Activated T-cell treated with anti-CD3 and anti-CD28 coated beads, Interleukin-2, amount 50 U/mL, for 72 hours (primary cell): ENCODE measurements around the gene MLPH. TPM values are rescaled to one million over a fixed set of nuclear protein-coding genes. Genes with fewer than 3 reads are reported as not detected.

ENCODE experiments used
- ATAC-seq, 2 donors: fragments of 150-1000 bp; cut with Tn5 transposase; replicated peaks in 1 of 2; 2 replicates each; pipeline ENCODE4 v1.10.0; 2021; ENCODE audit warnings: moderate library complexity in 2 of 2, mild to moderate bottlenecking in 1 of 2
- DNase-seq, 2 donors: peaks; one replicate each; pipeline ENCODE4 v3.0.0; 2021 to 2022; ENCODE audit warnings: mixed read lengths in 1 of 2
- H3K27ac Mint-ChIP-seq: one replicate; pipeline ENCODE4 v1.8.0; 2022; ENCODE audit warnings: mild to moderate bottlenecking, moderate library complexity, mixed read lengths
- H3K27me3 Mint-ChIP-seq: one replicate; pipeline ENCODE4 v1.8.0; 2022; ENCODE audit warnings: low read depth, mixed read lengths
- H3K36me3 Mint-ChIP-seq, 2 donors: one replicate each; pipeline ENCODE4 v1.8.0; 2022; ENCODE audit warnings: mixed read lengths in 2 of 2, mild to moderate bottlenecking in 1 of 2; ENCODE audit not compliant: insufficient read depth in 2 of 2
- H3K4me1 Mint-ChIP-seq: one replicate; pipeline ENCODE4 v1.8.0; 2022; ENCODE audit warnings: low read depth, mixed read lengths
- H3K4me3 Mint-ChIP-seq, 2 donors: one replicate each; pipeline ENCODE4 v1.8.0; 2022; ENCODE audit warnings: mild to moderate bottlenecking in 2 of 2, mixed read lengths in 2 of 2, moderate library complexity in 2 of 2
- H3K9me3 Mint-ChIP-seq, 2 donors: one replicate each; pipeline ENCODE4 v1.8.0; 2022; ENCODE audit warnings: mixed read lengths in 2 of 2
- total RNA-seq, 2 donors: library from RNA; stranded (reverse); gene quantifications; one replicate each; pipeline ENCODE4 v1.2.3, GENCODE V29; 2022

Gene MLPH, protein sequence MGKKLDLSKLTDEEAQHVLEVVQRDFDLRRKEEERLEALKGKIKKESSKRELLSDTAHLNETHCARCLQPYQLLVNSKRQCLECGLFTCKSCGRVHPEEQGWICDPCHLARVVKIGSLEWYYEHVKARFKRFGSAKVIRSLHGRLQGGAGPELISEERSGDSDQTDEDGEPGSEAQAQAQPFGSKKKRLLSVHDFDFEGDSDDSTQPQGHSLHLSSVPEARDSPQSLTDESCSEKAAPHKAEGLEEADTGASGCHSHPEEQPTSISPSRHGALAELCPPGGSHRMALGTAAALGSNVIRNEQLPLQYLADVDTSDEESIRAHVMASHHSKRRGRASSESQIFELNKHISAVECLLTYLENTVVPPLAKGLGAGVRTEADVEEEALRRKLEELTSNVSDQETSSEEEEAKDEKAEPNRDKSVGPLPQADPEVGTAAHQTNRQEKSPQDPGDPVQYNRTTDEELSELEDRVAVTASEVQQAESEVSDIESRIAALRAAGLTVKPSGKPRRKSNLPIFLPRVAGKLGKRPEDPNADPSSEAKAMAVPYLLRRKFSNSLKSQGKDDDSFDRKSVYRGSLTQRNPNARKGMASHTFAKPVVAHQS
- under 1 TPM in 1 of 2 donors, not detected in 1; 0.36 TPM for total RNA-seq

DNA sequence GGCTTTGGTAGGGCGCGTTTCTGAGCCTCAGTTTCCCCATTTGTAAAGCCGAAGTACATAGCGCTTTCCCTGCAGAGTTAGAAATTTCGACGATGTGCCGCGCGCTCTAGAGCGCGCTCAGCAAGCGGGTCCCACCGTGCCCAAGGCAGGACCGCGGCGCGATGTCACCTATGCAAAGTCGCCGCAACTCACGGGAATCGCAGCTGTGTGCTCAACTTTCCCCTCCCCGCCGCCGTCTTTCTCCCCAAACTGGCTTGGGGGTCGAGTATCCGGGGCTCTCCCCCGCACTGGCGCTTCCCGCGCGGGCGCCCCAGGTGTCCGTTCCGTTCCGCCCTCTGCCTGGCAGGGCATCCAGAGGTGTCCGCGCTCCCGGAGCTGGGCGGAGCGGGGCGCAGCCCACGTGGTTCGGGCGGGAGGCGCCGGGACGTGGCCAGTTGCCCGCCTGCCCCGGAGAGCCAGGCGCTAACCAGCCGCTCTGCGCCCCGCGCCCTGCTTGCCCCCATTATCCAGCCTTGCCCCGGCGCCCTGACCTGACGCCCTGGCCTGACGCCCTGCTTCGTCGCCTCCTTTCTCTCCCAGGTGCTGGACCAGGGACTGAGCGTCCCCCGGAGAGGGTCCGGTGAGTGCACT is at the start of gene MLPH:
TSS of gene MLPH (plus strand) at position 433 of the 630 bp plus-strand sequence. CDS start 6,176 bp downstream, outside the sequence.
- Mint-ChIP-seq H3K4me1 (no peaks in the 10 kb centered on the region), H3K4me3 (no peak within 1 kb of the TSS), H3K9me3 (peaks cover 0 to 2% of the 10 kb centered on the region in 2 donors), H3K27me3 (peaks cover 60% of the 10 kb centered on the region), H3K36me3 (peaks cover 7 to 11% of the 10 kb centered on the region in 2 donors), H3K27ac (no peak within 1 kb of the TSS)
- ATAC-seq: no peak
- no peak for DNase-seq

DNA sequence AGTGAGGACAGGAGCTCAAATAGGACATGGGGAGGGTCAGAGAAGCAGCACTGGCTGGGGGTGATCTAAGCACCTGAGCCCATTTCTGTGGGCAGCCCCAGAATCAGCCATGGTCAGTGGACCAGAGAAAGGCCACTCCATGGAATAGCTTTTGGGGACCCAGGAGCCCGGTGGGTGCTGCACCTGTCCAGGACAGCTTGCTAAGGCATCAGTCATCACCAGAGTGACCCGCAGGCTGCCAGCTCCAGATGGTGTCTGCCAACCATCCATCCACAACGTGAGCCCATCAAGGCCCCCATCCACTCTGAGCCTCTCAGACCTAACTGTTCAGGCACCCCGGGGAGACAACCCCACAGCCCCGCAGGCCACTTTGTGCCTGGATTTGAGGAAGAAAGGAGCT is 49.5 kb upstream of the MLPH start:
- Mint-ChIP-seq H3K9me3 (peaks cover 4% of the 10 kb centered on the region in 2 donors), H3K27ac (peak overlapping the region; percentile 6)

DNA sequence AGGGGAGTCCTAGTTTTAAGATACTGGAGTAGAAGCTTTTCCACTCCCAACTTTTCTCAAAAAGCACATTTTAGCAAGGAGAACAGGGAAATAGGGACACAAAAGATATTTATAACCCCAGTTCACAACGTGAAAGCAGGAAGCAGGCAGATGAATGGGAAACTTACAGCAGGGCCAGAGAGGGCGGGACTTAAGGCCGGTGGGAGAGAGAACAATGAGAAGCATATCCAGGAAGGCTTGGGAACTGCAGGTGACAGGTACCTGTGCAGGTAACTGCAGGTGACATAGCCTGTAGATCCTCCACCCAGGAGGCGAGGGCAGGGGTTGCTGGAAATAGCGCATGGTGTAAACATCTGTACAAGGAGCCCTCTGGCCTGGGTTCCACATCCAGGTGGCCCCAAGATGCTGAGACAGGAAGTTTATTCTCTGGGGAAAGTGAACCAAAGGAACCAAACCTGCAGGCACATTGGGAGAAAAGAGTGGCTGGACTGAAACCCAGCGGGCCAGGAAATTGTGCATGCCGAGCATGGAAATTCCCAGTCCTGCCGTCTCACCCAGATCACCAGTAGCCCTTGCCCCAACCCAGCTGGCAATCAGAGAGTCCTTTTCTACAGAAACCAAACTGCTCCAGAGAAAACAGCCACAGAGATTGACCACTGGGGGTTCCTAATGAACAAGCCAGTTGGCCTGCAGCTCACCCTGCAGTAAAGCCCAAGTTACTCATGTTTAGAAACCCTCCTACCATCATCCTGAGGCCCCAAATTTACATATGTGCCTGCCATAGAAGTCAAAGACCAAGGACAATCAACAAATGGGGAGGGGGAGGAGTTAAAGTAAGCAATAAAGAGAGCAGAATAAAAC is 48.7 kb upstream of the MLPH start:
- Mint-ChIP-seq H3K27me3 (no peaks in the 10 kb centered on the region), H3K36me3 (peaks cover 9 to 16% of the 10 kb centered on the region in 2 donors), H3K4me1 (peaks cover 98% of the 10 kb centered on the region), H3K27ac (peak overlapping the region; percentile 6), H3K9me3 (peaks cover 4% of the 10 kb centered on the region in 2 donors), H3K4me3 (peak overlapping the region; percentile 43 to 67)
- ATAC-seq (no peak), DNase-seq (peak in 1 of 2 donors; percentile 28)

More for the DNA sequence above, 49.5 kb upstream of the MLPH start:
- Mint-ChIP-seq H3K36me3 (peaks cover 9 to 16% of the 10 kb centered on the region in 2 donors), H3K4me1 (peaks cover 99% of the 10 kb centered on the region), H3K27me3 (no peaks in the 10 kb centered on the region), H3K4me3 (peak overlapping the region; percentile 16 to 67)
- no peak for ATAC-seq
- no peak for DNase-seq

DNA sequence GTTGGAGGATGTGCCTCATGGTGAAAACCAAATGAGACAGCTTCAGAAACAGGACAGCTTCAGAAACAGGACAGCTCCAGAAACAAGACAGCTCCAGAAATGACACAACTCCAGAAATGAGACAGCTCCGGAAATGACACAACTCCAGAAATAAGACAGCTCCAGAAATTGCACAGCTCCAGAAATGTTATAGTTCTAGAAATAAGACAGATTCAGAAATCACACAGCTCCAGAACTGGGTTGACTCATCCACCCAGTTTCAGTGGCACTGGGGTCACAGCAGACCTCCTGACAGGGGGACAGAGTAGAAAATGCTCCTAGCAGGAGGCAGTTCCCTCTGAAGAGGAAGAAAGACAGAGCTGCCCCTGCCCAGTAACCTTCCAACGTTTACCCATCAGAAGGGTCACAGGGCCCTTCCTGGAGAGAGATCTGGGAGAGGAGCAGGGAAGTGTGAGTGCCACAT is 46.2 kb upstream of the MLPH start:
- Mint-ChIP-seq H3K36me3 (peaks cover 8 to 16% of the 10 kb centered on the region in 2 donors), H3K27ac (peak overlapping the region; percentile 99), H3K9me3 (peaks cover 4% of the 10 kb centered on the region in 2 donors), H3K4me1 (peaks cover 93% of the 10 kb centered on the region), H3K4me3 (peak overlapping the region; percentile 63 to 93), H3K27me3 (no peaks in the 10 kb centered on the region)
- DNase-seq: peak; percentile 75 to 82
- ATAC-seq: peak; percentile 82 to 83

DNA sequence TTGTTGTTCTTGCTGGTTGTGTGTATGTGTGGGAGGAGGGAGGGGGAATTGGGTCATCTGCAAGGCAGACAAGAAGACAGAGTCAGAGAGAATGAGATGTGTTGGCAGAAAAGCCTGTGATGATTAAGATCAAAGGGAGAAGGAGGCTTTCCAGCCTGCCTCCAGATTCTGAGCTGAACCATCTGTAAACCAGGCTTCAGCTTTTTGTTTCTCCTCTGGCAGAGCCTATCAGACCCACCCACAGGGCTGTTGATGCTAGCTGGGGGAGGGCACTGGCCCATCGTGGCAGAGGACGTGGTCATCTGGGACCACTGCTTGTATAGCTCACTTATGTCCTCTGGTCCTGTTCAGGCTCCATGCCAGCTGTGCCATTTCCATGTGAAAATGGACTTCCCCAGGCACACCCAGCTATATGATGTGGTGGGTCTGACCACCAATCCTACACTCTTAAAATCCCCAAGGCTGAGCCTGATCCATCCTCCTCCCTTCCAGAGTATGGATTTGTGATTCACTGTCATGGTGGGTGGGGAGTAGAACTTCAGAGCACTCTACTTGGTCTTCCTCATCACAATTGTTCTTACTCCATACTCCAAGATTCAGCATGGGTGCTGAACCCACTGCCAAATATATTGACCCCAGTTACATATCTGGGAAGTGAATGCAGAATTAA is 45.3 kb upstream of the MLPH start:
- peaks cover 85% of the 10 kb centered on the region for H3K4me1 Mint-ChIP-seq
- peak overlapping the region; percentile 99 for H3K27ac Mint-ChIP-seq
- peak; percentile 77 to 78 for ATAC-seq
- DNase-seq: peak; percentile 57 to 60
- H3K36me3 Mint-ChIP-seq: peaks cover 8 to 15% of the 10 kb centered on the region in 2 donors
- peak overlapping the region; percentile 63 to 93 for H3K4me3 Mint-ChIP-seq
- H3K27me3 Mint-ChIP-seq: no peaks in the 10 kb centered on the region
- H3K9me3 Mint-ChIP-seq: peaks cover 4% of the 10 kb centered on the region in 2 donors

DNA sequence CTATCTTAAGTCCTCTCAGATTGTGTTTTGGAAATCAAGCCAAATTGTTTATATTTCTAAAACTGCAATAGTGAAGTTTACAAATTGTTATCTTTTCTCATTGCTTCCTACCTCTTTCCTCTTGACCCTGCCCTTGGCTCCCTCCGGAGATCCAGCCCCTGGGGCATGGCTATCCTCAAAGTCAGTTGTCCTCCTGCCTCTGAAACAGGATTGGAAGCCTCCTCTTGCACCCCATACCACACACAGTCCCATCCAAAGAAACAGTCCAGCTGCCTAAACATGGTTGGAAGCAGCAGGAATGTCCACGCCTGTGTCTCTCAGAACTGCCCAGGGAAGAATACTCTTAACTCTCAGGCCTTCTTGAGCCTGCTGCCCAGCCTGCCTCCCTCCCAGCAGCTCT is 43.0 kb upstream of the MLPH start:
- Mint-ChIP-seq H3K27me3 (no peaks in the 10 kb centered on the region), H3K9me3 (peaks cover 2 to 4% of the 10 kb centered on the region in 2 donors), H3K27ac (no peak overlapping the region), H3K36me3 (peaks cover 5 to 12% of the 10 kb centered on the region in 2 donors), H3K4me3 (no peak overlapping the region), H3K4me1 (peaks cover 62% of the 10 kb centered on the region)
- ATAC-seq (no peak), DNase-seq (no peak)

DNA sequence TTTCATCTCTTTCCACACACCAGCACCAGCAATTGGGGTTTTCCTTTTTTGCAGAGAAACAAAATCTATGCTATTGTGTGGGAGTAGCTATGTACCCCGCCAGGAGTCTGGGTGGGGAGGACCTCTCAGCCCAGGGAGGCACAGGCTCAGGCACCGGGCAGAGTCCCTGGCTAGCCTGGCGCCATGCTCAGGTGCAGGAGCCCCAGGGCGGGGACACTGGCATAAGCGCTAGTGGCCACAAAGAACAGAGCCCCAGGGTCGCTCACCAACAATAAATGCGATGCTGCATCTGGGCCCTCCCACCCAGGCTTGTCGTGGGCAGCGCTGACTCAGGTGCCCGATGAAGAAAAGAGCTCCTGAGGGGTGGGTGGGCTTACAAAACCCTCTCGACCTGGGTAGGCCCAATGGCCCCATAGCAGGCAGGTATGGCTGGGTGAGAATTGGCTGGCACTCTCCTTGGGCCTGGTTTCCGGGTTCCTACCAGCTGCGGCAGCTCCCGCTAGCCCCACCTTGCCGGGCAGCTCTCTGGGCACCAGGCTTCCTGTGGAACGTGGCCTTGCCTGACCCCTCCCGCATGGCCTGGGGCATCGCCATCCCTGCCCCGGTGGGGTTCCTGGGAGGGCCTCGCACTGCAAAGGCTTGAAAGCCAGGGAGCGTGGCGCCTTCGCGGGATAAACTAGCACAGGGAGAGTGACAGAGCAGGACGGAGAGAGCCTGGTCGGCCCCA is 41.3 kb upstream of the MLPH start:
- no peak for ATAC-seq
- H3K27ac Mint-ChIP-seq: no peak overlapping the region
- H3K9me3 Mint-ChIP-seq: peaks cover 0 to 2% of the 10 kb centered on the region in 2 donors

DNA sequence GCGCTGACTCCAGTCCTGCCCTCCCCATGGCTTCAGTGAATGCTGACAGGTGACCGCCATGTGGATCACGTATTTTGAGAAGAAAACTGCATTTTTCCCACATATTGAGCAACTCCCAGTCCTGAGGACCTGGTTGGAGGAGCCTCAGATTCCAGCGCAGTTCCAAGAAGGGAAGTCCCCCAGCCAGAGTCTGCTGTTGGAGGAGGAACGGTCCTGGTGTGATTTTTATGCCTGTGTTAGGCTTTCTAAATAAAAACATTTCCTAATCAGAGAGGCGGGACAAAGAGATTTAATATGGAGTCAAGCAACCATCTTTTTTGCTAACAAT is 40.7 kb upstream of the MLPH start:
- no peak for DNase-seq
- Mint-ChIP-seq H3K27me3 (no peaks in the 10 kb centered on the region), H3K4me1 (peaks cover 48% of the 10 kb centered on the region), H3K36me3 (no peaks in the 10 kb centered on the region), H3K9me3 (peaks cover 0 to 2% of the 10 kb centered on the region in 2 donors), H3K27ac (no peak overlapping the region), H3K4me3 (no peak overlapping the region)
- ATAC-seq: no peak

More for the DNA sequence above, 41.3 kb upstream of the MLPH start:
- no peak for DNase-seq
- no peaks in the 10 kb centered on the region for H3K27me3 Mint-ChIP-seq
- H3K4me1 Mint-ChIP-seq: peaks cover 53% of the 10 kb centered on the region
- H3K36me3 Mint-ChIP-seq: no peaks in the 10 kb centered on the region
- no peak overlapping the region for H3K4me3 Mint-ChIP-seq

DNA sequence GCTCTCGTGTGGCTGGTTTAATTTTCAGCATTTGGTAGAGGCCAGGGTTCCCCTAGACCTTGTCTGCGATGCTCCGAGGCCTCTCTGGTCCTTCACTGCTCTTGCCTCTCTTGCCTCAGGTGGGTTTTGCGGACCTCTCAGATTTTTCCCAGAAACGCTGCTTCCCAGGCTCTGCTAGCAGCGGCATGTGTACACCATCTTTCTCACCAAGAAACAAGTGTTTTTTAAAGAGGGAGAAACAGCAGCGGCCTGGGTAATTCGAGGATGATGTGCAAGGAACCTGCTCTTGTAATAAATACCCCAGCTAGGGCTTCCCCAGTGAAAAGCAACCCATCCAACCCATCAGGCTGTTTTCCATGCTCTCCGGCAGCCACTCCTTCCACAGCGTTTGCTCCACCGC is 39.6 kb upstream of the MLPH start:
- no peak for DNase-seq
- Mint-ChIP-seq H3K4me3 (no peak overlapping the region), H3K9me3 (no peaks in the 10 kb centered on the region), H3K4me1 (peaks cover 36% of the 10 kb centered on the region), H3K27me3 (no peaks in the 10 kb centered on the region), H3K27ac (no peak overlapping the region), H3K36me3 (no peaks in the 10 kb centered on the region)
- no peak for ATAC-seq

DNA sequence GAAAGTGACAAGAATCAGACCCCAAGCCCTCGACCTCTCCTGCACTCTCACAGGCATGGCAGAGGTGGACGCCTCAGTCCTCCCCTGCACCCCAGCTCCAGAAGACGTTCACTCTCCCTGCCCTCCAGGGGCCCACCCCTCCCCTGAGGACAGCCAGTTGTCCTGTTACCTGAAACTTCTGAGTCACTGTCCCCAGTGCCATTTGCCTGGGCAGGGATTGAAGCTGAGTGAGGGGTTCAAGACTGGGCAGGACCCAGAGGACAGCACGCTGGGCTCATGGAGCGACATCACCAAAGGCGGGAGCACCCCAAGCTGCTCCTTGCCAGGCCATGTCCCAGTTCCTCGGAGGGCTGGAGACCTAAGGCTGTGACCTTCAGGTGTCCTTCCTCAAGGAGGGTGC is 38.9 kb upstream of the MLPH start:
- Mint-ChIP-seq H3K9me3 (no peaks in the 10 kb centered on the region), H3K4me3 (no peak overlapping the region)
- no peak for ATAC-seq

DNA sequence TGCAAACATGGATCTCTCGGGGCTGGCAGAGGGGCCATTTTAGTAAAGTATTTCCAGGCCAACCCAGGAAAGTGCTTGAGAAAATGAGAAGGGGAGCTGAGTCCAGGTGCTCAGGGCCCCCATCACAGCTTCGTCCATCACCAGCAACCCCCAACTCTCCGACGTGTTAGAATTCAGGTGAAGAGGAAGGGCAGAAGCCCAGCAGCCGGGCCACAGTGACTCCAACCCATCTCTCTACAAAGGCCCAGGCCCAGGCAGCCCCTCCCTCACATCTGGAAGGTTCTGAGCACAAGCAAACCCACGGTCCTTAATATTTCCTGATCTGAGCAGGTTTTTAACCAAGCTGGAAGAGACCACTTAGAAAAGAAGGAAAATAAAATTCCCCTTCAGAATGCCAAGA is 38.4 kb upstream of the MLPH start:
- no peaks in the 10 kb centered on the region for H3K9me3 Mint-ChIP-seq

More for the DNA sequence above, 38.9 kb upstream of the MLPH start:
- H3K27ac Mint-ChIP-seq: no peak overlapping the region
- no peaks in the 10 kb centered on the region for H3K27me3 Mint-ChIP-seq
- H3K36me3 Mint-ChIP-seq: no peaks in the 10 kb centered on the region
- DNase-seq: no peak
- H3K4me1 Mint-ChIP-seq: peaks cover 29% of the 10 kb centered on the region

More for the DNA sequence above, 38.4 kb upstream of the MLPH start:
- H3K27me3 Mint-ChIP-seq: no peaks in the 10 kb centered on the region
- ATAC-seq (no peak), DNase-seq (no peak)
- no peaks in the 10 kb centered on the region for H3K36me3 Mint-ChIP-seq
- H3K4me1 Mint-ChIP-seq: peaks cover 32% of the 10 kb centered on the region
- no peak overlapping the region for H3K27ac Mint-ChIP-seq
- H3K4me3 Mint-ChIP-seq: no peak overlapping the region
